GM12891 (cell line): Measurements from ENCODE around the gene IRF8.
A peak's percentile ranks its signal among the peaks of the same experiment; 100 is the strongest.

Experiments
- DNase-seq: peaks from one replicate; pipeline ENCODE4 v3.0.0; 2011; ENCODE audit warnings: low spot score; ENCODE audit not compliant: insufficient read length
- FAIRE-seq: peaks from 2 replicates; lab custom pipeline; 2011; peaks lifted over from hg19 to GRCh38; lab: Jason Lieb, UNC
- PAX5 ChIP-seq: IDR thresholded peaks from 2 replicates; pipeline ENCODE4 v1.6.1; 2011; ENCODE audit warnings: low read length, moderate library complexity, mild to moderate bottlenecking; ENCODE audit not compliant: insufficient read depth, severe bottlenecking
- POLR2A ChIP-seq: IDR thresholded peaks from 2 replicates; pipeline ENCODE4 v1.6.1; 2011; ENCODE audit warnings: low read depth, low read length, control low read depth
- POLR2AphosphoS5 ChIP-seq: IDR thresholded peaks from 2 replicates; pipeline ENCODE4 v1.6.1; 2011; ENCODE audit warnings: low read depth, low read length, control low read depth
- POU2F2 ChIP-seq: IDR thresholded peaks from 2 replicates; pipeline ENCODE4 v1.6.1; 2011; ENCODE audit warnings: low read depth, mild to moderate bottlenecking, control low read depth, low read length, moderate library complexity
- SPI1 ChIP-seq: IDR thresholded peaks from 2 replicates; pipeline ENCODE4 v1.6.1; 2011; ENCODE audit warnings: low read depth, low read length, control low read depth
- TAF1 ChIP-seq: IDR thresholded peaks from 2 replicates; pipeline ENCODE4 v1.6.1; 2011; ENCODE audit warnings: low read depth, low read length, control low read depth

Gene IRF8

DNA sequence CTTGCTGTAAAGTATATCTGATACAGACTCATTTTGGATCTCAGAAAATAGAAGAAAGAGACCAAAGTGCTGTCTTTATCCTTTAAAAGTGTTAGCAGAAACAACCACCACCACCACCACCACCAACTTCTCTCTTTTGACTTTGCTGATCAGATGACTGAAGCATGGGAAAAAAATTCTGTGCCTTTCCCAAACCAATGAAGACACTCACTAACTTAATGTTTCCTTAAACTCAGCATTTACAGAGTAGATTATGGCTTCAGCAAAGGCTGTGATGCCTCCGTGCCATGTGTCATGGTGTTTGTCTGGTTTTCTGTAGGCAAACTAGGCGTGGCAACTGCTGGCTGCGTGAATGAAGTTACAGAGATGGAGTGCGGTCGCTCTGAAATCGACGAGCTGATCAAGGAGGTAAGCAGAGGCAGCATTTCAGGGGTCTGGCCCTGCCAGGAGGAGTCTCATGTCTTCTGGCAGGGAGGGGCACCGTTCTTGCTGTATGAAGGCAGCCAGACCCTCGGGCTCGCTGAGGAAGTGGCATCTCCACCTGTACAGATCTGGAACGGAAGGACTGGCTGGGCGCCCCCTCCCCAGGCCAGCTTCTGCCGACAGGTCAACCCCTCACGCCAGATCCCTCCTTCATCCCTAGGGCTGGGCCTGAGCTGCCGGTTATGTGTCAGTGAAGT lies 12.4 kb downstream of the IRF8 start:
- TF ChIP-seq POLR2AphosphoS5 (peak; percentile 63; the same call in 1 of the 2 replicates), POU2F2 (0 out of 2 replicates have a peak, but pooled peaks have one; percentile 50), TAF1 (no peak), SPI1 (no peak), POLR2A (peak; percentile 44; the same call in 1 of the 2 replicates)
- DNase-seq (no peak), FAIRE-seq (peak; percentile 51)

- TF ChIP-seq POLR2AphosphoS5 (no peak; the same call in 1 of the 2 replicates), SPI1 (no peak)
- FAIRE-seq (no peak), DNase-seq (no peak)
These were observed 13.4 kb downstream of the IRF8 start for GRCh38 chr16:85912211-85912974.

DNA sequence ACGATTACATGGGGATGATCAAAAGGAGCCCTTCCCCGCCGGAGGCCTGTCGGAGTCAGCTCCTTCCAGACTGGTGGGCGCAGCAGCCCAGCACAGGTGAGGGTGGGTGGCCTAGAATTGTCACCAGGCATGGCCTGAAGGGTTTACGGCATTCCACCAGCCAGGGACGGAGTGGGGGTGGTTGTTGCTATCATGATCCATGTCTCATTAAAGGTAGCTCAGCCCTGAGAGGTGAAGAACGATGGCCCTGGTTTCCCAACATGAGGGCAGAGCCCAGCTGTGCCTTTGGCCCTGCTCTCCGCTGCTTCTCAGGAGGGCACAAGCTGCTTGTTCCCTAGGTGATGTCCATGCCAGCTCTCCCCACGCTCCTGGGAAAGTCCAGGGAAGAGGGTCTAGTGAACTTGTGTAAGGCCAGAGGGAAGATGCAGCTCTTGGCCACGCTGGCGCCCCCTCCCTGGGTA lies 14.2 kb downstream of the IRF8 start:
- FAIRE-seq: no peak
- no peak for DNase-seq
- peak; percentile 73 for TF ChIP-seq POLR2AphosphoS5
- TF ChIP-seq POU2F2: no peak

DNA sequence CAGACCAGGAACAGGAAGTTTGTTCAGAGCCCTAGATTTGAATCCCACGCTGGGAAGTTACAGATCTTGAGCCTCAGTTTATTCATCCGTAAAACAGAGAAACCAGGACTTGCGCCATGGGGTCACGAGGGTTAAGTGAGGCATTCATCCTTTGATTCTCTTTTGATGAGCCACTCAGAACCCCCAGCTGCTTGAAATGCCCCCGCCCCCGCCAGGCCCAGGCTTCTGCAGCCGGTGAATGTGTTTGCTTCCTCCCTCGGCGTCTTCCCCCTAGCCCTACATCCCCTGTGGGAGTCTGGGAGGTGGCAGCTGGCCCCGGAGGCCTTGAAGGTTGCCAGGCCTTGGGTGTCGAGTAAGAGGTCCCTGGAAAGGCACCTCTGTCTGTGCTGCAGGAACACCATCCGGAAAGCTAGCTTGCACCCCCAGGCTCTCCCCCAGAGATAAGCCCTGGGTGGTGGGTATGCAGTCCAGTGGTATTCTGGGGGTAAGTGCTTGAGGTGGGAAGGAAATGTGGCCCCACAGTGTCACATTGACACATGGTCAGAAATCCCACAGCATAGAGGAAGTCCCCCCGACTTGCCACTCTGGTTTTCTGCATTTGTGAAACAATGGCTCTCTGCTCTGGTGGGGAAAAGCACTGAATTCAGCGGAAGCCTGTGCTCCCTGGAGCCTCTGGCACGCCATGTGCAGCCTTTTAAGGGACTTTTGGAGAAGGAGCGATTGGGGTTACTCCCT lies 14.9 kb downstream of the IRF8 start:
- FAIRE-seq (no peak), DNase-seq (no peak)
- TF ChIP-seq POLR2A (peak; percentile 14; the same call in 1 of the 2 replicates), TAF1 (no peak), SPI1 (no peak)

- FAIRE-seq (no peak), DNase-seq (no peak)
- TF ChIP-seq SPI1 (no peak), POLR2AphosphoS5 (no peak), POU2F2 (no peak), POLR2A (no peak), PAX5 (no peak), TAF1 (no peak)
These were observed 15.4 kb downstream of the IRF8 start for GRCh38 chr16:85914423-85914794.

DNA sequence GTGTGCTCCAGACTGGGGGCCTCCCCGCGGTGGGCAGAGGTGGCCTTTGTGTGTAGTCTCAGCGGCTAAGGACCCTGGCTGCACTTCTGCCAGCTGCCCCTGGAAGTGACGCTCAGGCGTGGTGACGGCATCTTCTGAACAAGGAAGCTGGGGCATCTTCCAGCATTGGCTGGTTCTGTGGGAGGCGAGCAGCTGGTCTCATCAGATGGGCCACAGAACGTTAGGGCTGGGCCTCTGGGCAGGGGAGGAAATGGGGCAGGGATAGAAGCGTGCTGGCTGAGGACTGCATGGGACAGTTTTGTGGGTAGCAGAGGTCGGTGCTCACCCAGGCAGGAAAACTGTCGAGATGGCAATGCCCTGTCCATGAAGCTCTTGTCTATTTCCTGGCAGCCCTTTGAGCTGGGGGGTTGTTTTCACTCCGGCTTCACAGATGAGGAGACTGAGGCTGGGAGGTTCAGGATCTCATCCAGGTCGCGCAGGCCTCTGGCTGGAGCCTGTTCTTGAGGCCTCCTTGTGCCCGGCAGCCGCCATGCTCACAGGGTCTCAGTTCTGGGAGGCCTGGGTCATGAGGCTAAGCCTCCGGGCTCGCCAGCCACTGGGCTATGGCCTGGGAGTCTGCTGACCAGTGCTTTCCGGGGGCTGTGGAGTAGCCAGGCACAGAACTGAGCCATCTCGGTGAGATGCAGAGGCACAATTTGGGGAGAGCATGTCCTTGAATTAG lies 16.3 kb downstream of the IRF8 start:
- no peak for FAIRE-seq

GRCh38 chr16:85916141-85916890 lies 17.4 kb downstream of the IRF8 start:
- FAIRE-seq (no peak), DNase-seq (no peak)
- TF ChIP-seq SPI1 (no peak), PAX5 (no peak), TAF1 (no peak), POU2F2 (no peak), POLR2A (no peak), POLR2AphosphoS5 (no peak; the same call in 1 of the 2 replicates)

More for the DNA sequence above, 16.3 kb downstream of the IRF8 start:
- no peak for DNase-seq
- TF ChIP-seq POLR2AphosphoS5 (peak; percentile 76; the same call in 1 of the 2 replicates), PAX5 (no peak), POLR2A (peak; percentile 24; the same call in 1 of the 2 replicates)

GRCh38 chr16:85917012-85917411 lies 18.1 kb downstream of the IRF8 start:
- no peak for DNase-seq
- FAIRE-seq: peak; percentile 72
- TF ChIP-seq SPI1 (no peak), POU2F2 (no peak), PAX5 (no peak), TAF1 (no peak), POLR2AphosphoS5 (no peak), POLR2A (no peak)

- TF ChIP-seq POLR2AphosphoS5 (no peak), POU2F2 (no peak), SPI1 (no peak), TAF1 (no peak), PAX5 (no peak), POLR2A (no peak)
- no peak for DNase-seq
- FAIRE-seq: peak; percentile 48
These were observed 19.0 kb downstream of the IRF8 start for GRCh38 chr16:85917959-85918358.
